Raji (cell line): ENCODE measurements around the gene HDAC6.

Source experiments
- POLR2A ChIP-seq: IDR thresholded peaks from 2 replicates; pipeline ENCODE4 v1.6.1; 2011; ENCODE audit warnings: low read depth, low read length, control low read depth; ENCODE audit not compliant: insufficient read depth

HDAC6 gene

GRCh38 chrX:48800574-48801279 is 1.1 kb upstream of the HDAC6 start:
- TF ChIP-seq POLR2A, result no peak

GRCh38 chrX:48802089-48802904 is 430 bp downstream of the HDAC6 start:
- peak; percentile 72 for TF ChIP-seq POLR2A

- TF ChIP-seq POLR2A, result no peak
Observed at GRCh38 chrX:48802905-48803200, 986 bp downstream of the HDAC6 start.

DNA sequence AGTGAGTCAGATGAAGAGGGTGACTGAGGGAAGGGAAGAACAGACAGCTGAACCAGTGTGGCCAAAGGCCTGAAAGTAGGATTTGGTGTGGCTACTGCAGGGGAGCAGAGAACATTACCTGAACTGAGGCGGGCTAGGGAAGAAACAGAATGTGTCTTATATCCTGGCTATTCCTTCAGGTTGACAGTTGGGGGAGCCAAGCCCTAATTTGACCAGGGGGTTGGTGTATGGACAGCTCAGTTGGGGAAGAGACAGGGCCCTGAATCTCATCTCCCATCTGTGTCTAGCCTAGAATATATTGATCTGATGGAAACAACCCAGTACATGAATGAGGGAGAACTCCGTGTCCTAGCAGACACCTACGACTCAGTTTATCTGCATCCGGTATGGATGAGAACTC is 4.2 kb downstream of the HDAC6 start:
- TF ChIP-seq POLR2A, result no peak

DNA sequence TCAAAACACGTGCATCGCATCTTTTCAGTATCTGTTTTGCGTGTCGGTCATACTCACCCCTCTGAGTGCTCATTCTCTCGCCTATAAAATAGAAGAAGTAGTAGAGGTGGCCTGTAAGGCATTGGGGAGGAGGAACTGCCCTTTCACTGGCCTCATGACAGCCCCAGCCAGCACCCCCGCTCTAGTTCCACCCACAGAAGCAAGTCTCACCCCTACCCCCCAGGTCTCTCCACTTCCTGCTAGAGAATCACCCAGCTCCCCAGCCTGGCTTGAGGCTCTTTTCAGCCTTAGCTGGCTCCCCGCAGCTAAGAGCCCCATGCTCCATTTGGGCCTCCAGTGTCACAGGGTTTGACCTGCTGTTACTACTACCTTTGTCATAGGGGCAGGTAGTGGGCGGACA is 11.8 kb downstream of the HDAC6 start:
- no peak for TF ChIP-seq POLR2A

DNA sequence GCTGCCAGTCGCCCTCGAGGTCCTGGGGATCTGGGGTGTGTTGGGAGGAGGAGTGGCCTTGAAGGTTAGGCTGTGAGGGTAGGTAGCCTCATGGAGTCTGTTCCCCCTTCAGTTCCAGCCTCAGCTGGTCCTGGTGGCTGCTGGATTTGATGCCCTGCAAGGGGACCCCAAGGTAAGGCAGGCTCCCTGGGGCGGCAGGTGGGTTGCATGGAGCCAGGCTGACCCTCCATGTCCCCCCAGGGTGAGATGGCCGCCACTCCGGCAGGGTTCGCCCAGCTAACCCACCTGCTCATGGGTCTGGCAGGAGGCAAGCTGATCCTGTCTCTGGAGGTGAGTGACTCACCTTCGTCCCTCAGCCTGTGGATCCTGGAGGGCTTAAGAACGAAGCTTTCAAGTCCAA is 12.9 kb downstream of the HDAC6 start:
- no peak for TF ChIP-seq POLR2A

DNA sequence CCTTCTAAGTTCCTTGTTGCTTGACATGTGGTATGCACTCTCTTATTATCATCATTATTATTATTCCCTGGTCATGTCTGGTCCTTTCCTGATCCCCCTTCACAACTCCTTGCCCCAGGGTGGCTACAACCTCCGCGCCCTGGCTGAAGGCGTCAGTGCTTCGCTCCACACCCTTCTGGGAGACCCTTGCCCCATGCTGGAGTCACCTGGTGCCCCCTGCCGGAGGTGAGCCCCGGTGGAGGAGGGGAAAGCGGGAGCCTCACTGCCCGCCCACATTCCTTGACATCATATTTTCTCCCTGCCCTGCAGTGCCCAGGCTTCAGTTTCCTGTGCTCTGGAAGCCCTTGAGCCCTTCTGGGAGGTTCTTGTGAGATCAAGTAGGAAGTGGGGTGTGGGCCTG is 13.4 kb downstream of the HDAC6 start:
- no peak for TF ChIP-seq POLR2A

DNA sequence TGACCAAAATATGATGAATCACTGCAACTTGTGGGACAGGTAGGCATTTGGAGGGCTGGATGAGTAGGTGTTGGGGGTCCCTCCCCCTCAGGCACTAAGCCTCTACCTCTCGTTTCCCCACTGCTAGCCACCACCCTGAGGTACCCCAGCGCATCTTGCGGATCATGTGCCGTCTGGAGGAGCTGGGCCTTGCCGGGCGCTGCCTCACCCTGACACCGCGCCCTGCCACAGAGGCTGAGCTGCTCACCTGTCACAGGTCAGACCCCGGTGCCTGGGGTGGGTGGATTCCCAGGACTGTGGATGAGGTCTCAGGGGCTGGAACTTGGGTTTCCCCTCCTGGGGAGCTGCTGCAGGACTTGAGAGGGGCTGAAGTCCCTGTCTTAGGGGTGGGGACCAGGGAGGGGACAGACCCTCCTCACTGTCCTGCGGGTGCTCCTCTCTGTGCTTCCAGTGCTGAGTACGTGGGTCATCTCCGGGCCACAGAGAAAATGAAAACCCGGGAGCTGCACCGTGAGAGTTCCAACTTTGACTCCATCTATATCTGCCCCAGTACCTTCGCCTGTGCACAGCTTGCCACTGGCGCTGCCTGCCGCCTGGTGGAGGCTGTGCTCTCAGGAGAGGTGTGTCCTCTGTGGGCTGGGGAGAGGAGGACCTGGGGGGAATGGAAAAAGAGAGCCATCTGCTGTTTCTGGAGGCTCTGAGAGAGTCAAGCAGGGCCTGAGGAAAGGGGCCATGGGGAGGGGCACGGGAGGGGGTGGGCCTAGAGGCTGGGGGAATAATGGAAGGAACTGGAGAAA is 14.3 kb downstream of the HDAC6 start:
- TF ChIP-seq POLR2A, result no peak

DNA sequence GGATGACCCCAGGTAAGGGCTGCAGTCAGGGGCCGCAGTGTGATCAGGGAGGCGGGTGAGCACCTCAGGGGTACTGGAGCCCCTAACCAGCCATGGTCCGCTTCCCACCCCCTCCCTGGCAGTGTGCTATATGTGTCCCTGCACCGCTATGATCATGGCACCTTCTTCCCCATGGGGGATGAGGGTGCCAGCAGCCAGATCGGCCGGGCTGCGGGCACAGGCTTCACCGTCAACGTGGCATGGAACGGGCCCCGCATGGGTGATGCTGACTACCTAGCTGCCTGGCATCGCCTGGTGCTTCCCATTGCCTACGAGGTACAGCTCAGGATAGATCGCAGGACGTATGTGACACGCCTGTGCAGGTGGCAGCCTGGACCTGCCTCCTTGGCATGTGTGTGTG is 16.2 kb downstream of the HDAC6 start:
- no peak for TF ChIP-seq POLR2A

DNA sequence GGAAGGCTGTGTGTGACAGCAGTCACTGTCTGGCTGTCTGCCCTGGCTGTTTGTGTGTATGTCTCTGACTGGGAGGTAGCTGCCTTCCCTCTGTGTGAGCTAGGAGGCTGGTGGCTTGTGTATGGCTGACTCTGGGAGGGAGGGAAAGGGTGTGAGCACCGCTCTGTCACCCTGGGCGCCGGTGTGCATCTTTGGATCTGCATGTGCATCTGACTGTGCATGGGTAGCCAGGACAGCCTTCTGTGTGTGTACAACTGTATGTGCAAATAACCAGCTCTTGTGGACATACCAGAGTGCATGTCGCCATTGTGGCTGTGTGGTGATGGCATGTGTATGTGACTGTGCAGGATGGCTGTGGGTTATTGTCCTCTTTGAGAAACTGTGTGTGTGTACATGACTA is 17.0 kb downstream of the HDAC6 start:
- TF ChIP-seq POLR2A, result no peak

GRCh38 chrX:48823053-48823452 is 21.2 kb downstream of the HDAC6 start:
- TF ChIP-seq POLR2A, result no peak

DNA sequence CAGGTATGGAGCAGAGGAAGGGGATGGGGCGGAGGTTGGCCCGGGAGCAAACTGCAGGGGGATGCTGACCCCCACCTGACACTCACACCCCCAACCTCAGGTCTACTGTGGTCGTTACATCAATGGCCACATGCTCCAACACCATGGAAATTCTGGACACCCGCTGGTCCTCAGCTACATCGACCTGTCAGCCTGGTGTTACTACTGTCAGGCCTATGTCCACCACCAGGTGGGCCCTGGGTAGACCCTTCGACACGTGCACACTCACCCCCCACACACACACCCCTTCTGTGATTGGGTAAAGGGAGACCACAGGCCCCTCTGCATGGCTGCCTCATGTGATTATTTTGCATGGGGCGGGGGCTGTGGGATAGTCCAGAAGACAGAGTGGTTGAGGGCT is 22.2 kb downstream of the HDAC6 start:
- no peak for TF ChIP-seq POLR2A

GRCh38 chrX:48826135-48826875 is 24.4 kb downstream of the HDAC6 start, which contains the start of gene ERAS:
TSS of gene ERAS (plus strand) at chrX:48826513. CDS start at chrX:48829124, 2,611 bp downstream.
- no peak for TF ChIP-seq POLR2A

- TF ChIP-seq POLR2A, result no peak
Observed at GRCh38 chrX:48826876-48827653, 25.2 kb downstream of the HDAC6 start.

GRCh38 chrX:48827654-48827968 is 25.7 kb downstream of the HDAC6 start:
- TF ChIP-seq POLR2A, result no peak
